GM18907 (cell line): Measurements from ENCODE around the gene RGSL1.

Experiments
- ATAC-seq: cut with Tn5 transposase; IDR thresholded peaks from one replicate; pipeline ENCODE4 v1.9.1; 2021; ENCODE audit warnings: mild to moderate bottlenecking, moderate library complexity; ENCODE audit not compliant: unreplicated experiment

Gene RGSL1

DNA sequence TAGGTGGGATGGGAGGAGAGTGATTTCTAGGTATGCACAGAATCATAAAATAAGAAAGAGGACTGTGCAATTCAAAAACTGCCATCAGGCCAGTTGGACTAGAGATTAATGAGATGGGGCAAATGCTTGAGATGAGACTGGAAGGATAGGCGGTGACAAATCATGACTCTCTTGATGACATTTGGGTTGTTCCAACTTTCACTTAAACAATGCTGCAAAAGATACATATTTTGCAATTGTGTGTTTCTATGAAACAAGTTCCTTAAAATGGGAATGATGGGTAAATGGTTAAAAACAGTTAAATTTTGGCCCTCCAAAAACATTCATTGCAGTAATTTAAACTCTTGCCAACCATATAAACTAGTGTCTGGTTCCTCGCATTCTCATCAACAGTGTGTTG is 84.0 kb downstream of the RGSL1 start:
- no peak for ATAC-seq

DNA sequence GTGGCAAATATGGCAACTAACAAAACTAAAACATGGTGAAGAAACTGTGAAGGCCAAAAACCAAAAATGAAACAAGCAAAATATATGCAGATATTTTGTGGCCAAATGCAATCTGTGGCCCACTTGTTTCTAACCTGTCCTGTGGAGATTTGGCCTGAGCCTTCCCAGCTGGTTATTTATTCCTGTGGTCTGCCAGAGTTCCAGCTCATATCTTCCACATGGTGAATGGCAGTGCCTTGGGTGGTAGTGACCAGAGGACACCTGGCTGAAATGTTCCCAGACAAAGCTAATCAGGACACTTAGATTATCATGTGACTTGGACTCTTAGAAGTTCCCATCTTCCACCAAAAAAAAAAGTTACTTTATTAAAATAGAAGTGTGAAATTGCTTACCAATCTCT is 99.4 kb downstream of the RGSL1 start:
- no peak for ATAC-seq

- no peak for ATAC-seq
Measured at GRCh38 chr1:182549811-182550210, 99.9 kb downstream of the RGSL1 start.

DNA sequence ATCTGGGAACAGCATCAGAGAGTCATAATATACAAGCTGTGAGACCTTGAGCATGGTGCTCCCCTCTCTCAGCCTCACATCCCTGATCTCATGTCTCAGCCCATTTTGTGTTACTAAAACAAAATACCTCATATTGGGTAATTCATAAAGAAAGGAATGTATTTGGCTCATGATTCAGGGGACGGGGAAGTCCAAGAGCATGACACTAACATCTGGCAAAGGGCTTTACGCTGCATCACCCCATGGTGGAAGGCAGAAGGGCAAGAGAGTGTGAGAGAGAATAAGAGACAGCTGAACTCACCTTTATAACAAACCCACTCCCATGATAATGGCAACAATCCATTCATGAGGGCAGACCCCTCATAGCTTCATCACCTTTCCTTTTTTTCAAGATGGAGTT is 102.6 kb downstream of the RGSL1 start:
- ATAC-seq, result no peak

- no peak for ATAC-seq
Measured at GRCh38 chr1:182555493-182555892, 105.5 kb downstream of the RGSL1 start.

DNA sequence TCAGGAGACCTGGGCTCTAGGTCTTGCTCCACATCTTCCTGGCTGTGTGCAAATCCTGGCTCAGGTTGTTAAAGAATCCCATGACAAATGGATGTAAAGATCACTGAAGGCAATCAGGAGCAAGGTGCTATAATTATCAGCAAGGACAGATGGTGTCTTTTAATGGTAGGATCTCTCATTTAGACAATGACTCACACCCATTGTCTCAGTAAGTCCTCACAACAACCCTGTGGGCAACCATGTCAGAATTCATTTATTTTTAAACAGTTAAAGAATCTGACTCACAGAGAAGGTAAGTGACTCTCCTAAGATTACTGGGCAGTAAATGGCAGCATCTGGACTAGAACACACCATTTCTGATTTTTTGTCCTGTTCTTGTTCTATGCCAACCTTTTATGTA is 106.3 kb downstream of the RGSL1 start:
- ATAC-seq, result no peak

DNA sequence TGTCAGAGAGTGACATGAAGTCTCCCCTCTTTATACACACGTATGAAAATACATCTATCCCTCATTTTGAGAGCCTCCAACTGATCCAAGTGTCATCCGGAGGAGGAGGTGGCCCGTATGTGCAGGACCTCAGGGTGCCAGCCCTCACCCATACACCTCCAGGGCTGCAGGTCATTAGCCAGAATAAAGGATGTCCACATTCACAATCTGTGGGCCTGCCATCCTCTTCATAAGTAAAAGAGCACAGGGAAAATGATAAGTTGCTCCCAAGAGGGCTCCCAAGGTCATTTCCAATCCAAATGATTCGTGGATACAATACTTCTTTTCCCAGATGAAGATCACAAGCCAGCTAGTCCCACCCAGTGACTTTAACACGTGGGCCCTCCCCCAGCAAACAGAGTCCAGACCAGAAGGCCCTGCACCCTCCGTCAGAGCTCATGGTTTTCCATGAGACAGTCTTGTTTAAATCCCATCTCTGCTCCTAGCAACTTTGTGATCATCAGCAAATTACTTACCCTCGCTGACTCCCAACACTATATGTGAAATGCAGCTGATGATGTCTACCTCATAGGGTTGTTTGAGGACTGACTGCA is 110.5 kb downstream of the RGSL1 start:
- no peak for ATAC-seq

DNA sequence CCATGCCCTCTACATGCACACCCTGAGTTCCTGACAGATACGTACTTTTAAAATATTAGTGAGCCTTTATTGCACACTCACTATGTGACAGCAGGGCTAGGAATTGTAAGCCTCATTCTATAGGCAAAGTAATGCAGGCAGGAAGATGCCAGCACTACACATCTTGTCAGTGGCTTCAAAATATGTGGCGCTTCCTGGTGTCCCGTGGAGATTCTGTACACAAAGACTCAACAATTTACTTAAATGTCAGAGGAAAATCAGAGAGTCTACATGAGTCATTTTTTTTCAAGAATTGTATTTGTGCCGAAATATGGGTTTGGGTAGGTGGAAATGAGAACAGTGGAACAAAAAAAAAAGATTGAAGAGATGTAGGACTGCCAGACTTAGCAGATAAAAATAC is 111.5 kb downstream of the RGSL1 start:
- ATAC-seq, result no peak

- ATAC-seq, result no peak
Measured at GRCh38 chr1:182563095-182563494, 113.1 kb downstream of the RGSL1 start.

DNA sequence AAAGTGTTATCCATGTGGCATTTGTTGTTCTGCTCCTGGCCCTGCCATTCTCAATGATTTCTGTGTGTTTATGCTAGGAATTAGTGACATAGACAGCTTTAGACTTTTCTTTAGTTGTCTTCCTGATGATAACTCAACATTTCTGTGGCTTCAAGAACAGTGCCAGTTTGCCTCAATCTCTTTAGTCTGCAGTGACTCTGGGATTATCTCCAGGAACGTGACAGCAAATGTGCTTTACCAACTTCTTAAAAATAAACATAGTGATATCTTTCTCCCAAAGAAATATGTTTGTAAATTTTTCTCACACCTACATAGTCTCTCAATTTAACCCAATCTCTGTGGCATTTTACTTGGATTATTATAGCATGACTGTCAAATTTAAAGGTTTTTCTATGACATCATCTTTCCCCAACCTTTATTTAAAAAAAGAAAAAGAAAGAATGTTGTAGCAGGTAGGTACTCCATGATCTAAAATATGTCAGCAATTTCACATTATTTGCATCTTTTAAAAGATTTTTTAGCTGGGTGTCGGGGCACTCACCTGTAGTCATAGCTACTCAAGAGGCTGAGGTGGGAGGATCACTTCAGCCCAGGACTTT is 114.6 kb downstream of the RGSL1 start:
- ATAC-seq, result no peak

GRCh38 chr1:182565537-182565936 is 115.6 kb downstream of the RGSL1 start:
- no peak for ATAC-seq

DNA sequence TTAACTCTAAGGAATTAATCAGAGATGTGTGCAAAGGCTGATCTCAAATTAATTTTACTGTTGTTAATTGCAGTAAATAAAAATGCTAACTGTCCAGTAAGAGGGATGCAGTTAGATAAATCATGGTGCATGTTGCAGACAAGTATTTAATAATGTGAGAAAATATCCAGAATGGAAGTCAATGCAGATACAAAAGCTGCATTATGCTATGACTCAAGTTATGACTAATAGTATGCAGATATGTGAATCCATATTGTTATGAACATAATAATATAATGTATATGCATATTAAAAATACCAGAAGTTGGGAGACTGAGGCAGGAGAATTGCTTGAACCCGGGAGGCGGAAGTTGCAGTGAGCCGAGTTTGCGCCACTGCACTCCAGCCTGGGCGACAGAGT is 117.7 kb downstream of the RGSL1 start:
- ATAC-seq, result no peak

- no peak for ATAC-seq
Measured at GRCh38 chr1:182568647-182569284, 118.8 kb downstream of the RGSL1 start.

DNA sequence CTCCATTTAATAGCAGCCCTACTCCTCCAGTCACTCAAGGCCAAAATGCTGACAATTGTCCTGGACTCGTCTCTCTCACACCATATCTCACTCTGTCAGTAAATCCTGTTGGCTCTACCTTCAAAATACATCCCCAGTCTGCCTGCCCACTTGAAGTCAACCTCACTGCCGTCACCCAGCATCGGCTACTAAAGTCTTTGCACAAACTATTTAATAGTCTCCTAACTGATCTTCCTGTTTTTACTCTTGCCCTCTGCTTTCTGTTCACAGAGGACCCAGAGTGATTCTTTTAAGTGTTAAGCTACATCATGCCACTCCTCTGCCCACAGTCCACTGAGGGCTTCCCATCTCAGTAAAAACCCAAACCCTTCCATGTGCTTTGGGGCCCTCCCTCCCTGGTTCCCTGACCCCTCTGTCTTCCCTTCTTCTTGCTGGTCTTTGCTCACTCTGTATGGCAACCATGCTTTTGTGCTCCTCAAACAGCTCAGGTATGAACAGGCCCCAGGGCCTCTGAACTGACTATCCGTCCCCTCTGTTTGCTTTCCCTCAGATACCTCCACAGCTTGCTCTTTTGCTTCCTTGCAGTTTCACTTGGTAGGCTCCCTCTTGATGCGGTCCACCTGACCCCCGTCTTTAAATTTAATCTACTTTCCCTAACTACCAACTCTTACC is 120.1 kb downstream of the RGSL1 start:
- no peak for ATAC-seq

DNA sequence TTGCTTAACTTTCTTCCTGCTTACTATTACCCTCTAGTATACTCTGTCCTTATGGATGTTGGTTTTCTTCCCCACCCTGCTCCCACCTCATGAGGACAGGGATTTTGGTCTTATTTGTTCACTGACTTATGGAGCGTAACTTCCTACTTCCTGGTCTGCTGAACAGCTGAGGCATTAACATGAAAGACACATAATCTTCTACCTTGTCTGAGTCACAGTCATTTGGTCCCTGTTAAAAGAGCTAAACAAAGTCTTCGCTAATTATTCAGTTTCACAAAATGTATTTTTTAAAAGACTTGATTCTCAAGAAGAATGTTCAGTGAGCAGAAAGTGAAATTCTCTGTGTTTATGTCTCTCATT is 120.6 kb downstream of the RGSL1 start:
- no peak for ATAC-seq

- ATAC-seq, result no peak
Measured at GRCh38 chr1:182574156-182574555, 124.2 kb downstream of the RGSL1 start.

GRCh38 chr1:182575540-182576149 is 125.7 kb downstream of the RGSL1 start:
- ATAC-seq, result no peak

DNA sequence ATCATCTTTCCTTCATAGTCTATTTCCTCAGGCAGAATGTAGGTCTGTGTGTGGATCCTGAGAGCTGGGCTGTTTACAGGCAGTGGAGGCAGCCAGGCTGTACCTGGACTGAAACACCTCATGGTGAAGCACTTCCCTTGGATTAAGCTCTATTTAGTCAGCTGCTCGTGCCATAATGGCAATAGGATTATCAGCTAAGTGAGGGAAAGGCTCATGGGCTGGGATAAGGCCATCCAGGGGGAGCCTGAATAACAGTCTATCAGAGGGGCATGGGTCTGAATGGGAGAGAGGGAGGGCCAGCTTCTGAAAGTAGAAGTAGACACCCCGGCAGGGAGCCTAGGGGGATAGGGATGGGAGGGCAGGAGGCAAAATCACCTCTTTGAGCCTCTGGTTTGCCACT is 130.8 kb downstream of the RGSL1 start:
- no peak for ATAC-seq

DNA sequence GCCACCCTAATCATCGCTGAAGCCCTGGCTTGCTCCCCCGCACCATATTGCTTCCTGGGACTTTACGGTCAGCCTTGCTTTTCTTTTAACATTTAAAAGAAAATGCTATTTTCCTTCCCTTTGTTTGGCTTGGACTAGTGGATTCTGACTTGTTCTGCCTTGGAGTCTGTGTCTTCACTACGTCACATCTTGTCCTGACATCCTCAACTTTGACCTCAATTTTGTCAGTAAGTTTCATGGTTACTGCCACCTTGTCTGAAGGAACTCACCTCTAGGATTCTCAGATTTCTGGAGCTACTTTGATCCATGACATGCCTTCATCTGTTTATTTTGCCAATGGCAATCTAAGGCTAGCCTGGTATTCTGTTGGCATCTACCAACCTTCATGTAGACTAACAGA is 134.8 kb downstream of the RGSL1 start:
- ATAC-seq, result no peak

GRCh38 chr1:182586380-182586779 is 136.4 kb downstream of the RGSL1 start:
- ATAC-seq, result no peak

- no peak for ATAC-seq
Measured at GRCh38 chr1:182587093-182587492, 137.1 kb downstream of the RGSL1 start.
